Measurements from ENCODE around the gene USP6NL. TPM values are rescaled to one million over a fixed set of nuclear protein-coding genes. Genes with fewer than 3 reads are reported as not detected.

USP6NL gene
- total and polyA plus RNA-seq, 9 of the 15 experiments (the other 6 are each of a cell fraction or from before 2014, with no cell fraction given) = 3.2 to 26.6 (median 19.8) TPM

DNA sequence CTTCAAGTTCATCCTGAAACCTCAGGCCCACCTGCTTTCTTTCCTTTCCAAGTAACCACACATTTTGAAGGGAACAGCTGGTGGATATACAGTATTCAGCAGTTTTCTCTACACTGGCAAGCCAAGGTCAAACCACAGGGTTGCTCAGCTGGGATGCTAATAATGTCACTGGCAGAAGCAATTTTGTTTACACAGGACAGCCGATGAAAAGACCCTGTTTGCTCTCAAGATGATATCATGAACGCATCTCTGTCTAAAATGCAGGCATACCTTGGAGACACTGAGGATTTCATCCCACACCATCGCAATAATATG lies 186.2 kb downstream of the USP6NL start:
- peaks cover 0 to 15% of the 10 kb centered on the region in 2 experiments; a peak in 1 of 5 replicates for H3K27me3 ChIP-seq (ENCODE audit: control insufficient read depth in 2 of 2, insufficient read depth in 2 of 2, low read length in 2 of 2)
- in situ Hi-C loops (cut with MboI) = loop anchor here (10.0 kb wide), 1 partner anchor 330 kb away; no protein-coding TSS in a partner anchor
- no peak overlapping the region for H2AFZ ChIP-seq (ENCODE audit: low read depth, low read length)
- H3K9ac ChIP-seq (ENCODE audit: insufficient read depth in 1 of 2, low read depth in 2 of 2, low read length in 2 of 2) = no peak overlapping the region
- ChIA-PET POLR2A (no interaction called here), CTCF (ENCODE audit: low intra/inter-chr PET ratio) (interaction anchor here (1.7 kb wide), 1 partner anchor 47 kb away, joined by 6 read pairs; no protein-coding TSS in a partner anchor)
- 12% methylated on average over 3 of the region's 3 CpGs for WGBS (ENCODE audit: insufficient coverage, low coverage, missing lambda C conversion rate)
- DNase-seq (ENCODE audit: extremely low read depth in 1 of 4, low spot score in 3 of 4) (no peak), FAIRE-seq (no peak), ATAC-seq (no peak)
- H3K36me3 ChIP-seq (ENCODE audit: control insufficient read depth, insufficient read depth, low read length) = no peaks in the 10 kb centered on the region
- H3K4me2 ChIP-seq (ENCODE audit: insufficient read depth, low read length) = no peak overlapping the region
- H3K27ac ChIP-seq (ENCODE audit: extremely low read depth, low read depth, low read length) = no peak overlapping the region
- H3K4me3 ChIP-seq = no peak overlapping the region
- TF ChIP-seq POLR2AphosphoS2 (IDR thresholded peaks at IDR 0.05; ENCODE audit: low read length) = no peak
- TF ChIP-seq ATF3 (IDR thresholded peaks at IDR 0.05) = no peak
- no peak for TF ChIP-seq ATF3 (CRISPR knock-in tag; conservative IDR thresholded peaks at IDR 0.05)
- no peak for TF ChIP-seq SP1 (CRISPR knock-in tag; IDR thresholded peaks at IDR 0.05)
- TF ChIP-seq SREBF1 (IDR thresholded peaks at IDR 0.05; ENCODE audit: borderline replicate concordance, low read depth, low read length) = no peak
- intact Hi-C loops (cut with micrococcal nuclease) = no loop called here
- no peaks in the 10 kb centered on the region for H3K79me2 ChIP-seq (ENCODE audit: control insufficient read depth, insufficient read depth, low read length)
- H3K9me3 ChIP-seq (replicated peaks; ENCODE audit: control insufficient read depth, insufficient read depth, low read depth, low read length) = no peaks in the 10 kb centered on the region; the same call in none of the 2 replicates
- no peaks in the 10 kb centered on the region for H3K4me1 ChIP-seq (replicated peaks in 1 of 2; ENCODE audit: control insufficient read depth in 2 of 2, insufficient read depth in 2 of 2, low read length in 2 of 2)
- H3K9me1 ChIP-seq (ENCODE audit: control insufficient read depth, insufficient read depth, low read length) = no peaks in the 10 kb centered on the region
- no TSS peak for BruUV-seq (replicated peaks)
- H4K20me1 ChIP-seq (replicated peaks; ENCODE audit: control insufficient read depth, insufficient read depth, low read length) = no peaks in the 10 kb centered on the region
